HG03432 (cell line): Measurements from ENCODE around the gene OR10H4.
"Not testable (repeated sequence)": the region's sequence is repeated elsewhere in the genome, so short reads cannot be mapped to it uniquely, and the experiment has no call there.

Experiments
- ATAC-seq: cut with Tn5 transposase; IDR thresholded peaks from one replicate; pipeline ENCODE4 v1.9.1; 2021; ENCODE audit warnings: mild to moderate bottlenecking, moderate library complexity; ENCODE audit not compliant: unreplicated experiment

OR10H4 gene

GRCh38 chr19:15936950-15937349 lies 11.9 kb upstream of the OR10H4 start:
- no peak for ATAC-seq

DNA sequence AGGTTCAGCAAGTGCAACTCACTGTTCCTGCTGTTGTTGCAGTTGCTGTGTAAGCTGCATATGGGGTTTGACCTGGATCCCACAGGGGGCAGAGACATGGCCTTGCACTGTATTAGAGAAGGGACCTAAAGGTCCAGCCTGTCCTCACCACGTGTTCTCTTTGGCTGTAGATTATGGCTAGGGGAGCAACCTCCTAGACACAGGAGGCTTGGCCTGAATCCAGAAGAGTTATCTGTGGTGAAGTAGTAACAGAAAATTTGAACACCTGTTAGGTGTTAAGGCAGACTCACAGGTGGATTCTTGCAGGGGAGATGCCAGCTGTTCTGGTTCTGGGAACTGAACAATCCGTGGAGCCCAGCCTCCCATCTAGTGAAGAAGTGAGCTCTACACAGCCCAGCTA lies 11.0 kb upstream of the OR10H4 start:
- ATAC-seq: no peak

DNA sequence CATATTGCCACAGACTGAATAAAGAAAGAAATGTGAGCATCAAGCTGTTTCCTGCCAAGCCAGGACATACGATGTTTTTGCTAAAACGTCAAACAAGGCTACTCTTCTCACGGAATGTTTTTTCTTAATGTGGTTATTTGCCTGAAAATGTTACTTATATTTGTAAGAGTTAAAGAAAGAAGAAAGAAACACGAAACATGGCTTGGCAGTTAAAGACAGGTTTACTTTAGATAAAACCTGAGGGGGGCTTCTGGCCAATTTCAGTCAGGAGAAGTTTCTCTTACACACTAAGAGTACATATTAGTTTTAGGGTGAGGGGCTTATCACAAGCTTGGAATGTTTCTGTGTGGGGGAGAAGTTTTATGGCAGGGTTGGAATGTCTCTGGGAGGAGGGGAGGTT lies 4.4 kb upstream of the OR10H4 start:
- no peak for ATAC-seq

DNA sequence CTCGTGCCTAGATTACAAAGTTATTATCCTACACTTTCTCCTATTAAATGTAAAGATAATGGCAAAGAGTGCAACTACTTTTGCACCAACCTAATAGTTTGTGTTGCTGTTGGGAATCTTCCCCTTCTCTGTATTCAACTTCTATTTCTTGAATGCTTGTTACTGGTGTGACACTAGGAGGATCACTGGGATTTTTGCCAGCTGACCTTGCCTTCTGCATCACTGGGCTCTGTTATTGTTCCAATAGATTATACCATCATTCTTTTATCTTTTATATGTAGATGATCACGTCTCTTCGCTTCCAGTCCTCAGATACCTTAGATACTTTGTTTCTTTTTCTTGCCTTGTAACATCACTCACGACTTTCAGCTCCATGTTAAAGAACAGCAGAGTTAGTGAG lies 3.5 kb upstream of the OR10H4 start:
- no peak for ATAC-seq

DNA sequence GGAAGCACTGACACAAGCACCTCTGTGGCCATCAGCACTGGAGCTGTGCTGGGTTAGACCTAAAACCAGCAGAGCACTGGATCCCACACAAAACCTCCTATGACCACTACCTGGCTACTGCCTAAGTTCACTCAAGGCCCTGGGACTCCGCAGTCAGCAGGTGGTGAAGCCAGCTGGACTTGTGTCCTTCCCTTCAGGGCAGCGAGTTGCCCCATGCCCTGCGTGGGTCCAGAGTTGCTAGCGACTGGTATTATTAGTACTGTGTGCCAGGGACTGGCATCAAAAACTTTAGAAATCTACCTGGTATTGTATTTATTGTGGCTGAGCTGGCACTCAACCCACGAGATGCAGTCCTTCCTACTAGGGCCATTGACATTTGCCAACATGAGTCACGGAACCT lies 6.0 kb downstream of the OR10H4 start:
- ATAC-seq: no peak

GRCh38 chr19:15962319-15962718 lies 13.5 kb downstream of the OR10H4 start:
- no peak for ATAC-seq

- no peak for ATAC-seq
These were observed 15.4 kb downstream of the OR10H4 start for GRCh38 chr19:15964231-15964630.

- ATAC-seq: no peak
These were observed 22.5 kb downstream of the OR10H4 start for GRCh38 chr19:15971224-15971780.

GRCh38 chr19:15972043-15972442 lies 23.2 kb downstream of the OR10H4 start:
- not testable (repeated sequence) for ATAC-seq

- no peak for ATAC-seq
These were observed 26.0 kb downstream of the OR10H4 start for GRCh38 chr19:15974856-15975255.

DNA sequence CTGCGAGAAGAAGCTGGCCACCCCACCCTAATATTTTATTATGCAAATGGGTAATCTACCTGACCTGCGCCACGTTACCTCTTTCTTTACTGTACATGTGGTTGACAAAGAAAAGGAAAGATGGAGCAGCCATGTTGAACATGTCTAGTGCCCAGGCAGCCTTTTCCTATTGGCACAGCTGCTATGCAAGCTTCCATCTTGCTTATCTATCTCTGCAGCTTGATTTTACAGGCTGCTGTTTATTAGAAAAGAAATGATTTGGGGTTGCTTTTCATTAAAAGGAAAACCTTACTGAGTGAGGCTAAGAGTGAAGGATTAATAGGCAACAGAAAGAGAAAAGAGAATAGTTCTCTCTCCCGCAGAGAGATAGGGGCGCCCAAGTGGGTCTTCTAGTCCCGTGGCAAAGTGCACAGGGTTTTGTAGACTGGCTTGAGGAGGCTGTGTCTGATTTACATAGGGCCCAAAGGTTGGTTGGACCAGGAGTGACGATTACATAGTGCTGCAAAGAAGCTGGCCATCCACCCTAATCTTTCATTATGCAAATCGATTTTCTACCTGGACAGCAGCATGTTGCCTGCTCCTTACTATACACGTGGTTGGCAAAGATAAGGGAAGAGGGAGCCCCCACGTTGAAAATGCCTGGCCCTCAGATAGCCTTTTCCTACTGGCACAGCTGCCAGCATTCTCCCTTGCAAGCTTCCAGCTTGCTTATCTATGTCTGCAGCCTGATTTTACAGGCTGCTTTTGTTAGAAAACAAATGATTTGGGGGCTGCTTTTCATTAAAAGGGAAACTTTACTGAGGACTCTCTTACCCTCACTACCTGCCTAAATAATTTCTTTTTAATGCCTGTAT lies 28.3 kb downstream of the OR10H4 start:
- ATAC-seq: no peak

- ATAC-seq: no peak
These were observed 28.9 kb downstream of the OR10H4 start for GRCh38 chr19:15977690-15978089.

- no peak for ATAC-seq
These were observed 30.5 kb downstream of the OR10H4 start for GRCh38 chr19:15979293-15979692.

GRCh38 chr19:15985831-15986230 lies 37.0 kb downstream of the OR10H4 start:
- ATAC-seq: not testable (repeated sequence)

- no peak for ATAC-seq
These were observed 37.9 kb downstream of the OR10H4 start for GRCh38 chr19:15986701-15987100.

- ATAC-seq: no peak
These were observed 41.1 kb downstream of the OR10H4 start for GRCh38 chr19:15989889-15990288.

- ATAC-seq: no peak
These were observed 42.8 kb downstream of the OR10H4 start for GRCh38 chr19:15991602-15992001.

- ATAC-seq: no peak
These were observed 43.2 kb downstream of the OR10H4 start for GRCh38 chr19:15992014-15992413.

GRCh38 chr19:15995536-15995935 lies 46.7 kb downstream of the OR10H4 start:
- ATAC-seq: no peak

DNA sequence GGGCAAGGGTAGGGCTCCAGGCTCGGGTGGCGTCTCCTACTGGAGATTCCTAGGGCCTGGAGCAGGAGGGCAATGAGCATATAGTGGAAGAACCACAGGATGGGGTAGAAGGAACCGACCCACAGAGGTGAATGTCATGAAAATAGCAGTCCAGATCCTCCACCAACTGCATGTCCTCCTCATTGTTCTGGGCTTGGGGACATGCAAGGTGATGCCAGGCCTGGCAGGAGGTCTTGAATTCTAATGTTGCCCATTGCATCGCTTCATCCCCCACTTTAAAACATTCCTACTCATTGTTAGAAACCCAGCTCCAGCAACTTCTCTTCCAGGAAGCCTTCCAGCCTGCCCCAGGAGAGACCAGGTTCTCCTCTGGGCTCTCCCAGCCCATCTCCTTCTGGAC lies 49.4 kb downstream of the OR10H4 start:
- ATAC-seq: no peak
